Activated naive CD8-positive, alpha-beta T cell treated with anti-CD3 and anti-CD28 coated beads, Interleukin-2, amount 50 U/mL, for 24 hours (primary cell): ENCODE results near the gene NOTUM.

ENCODE experiments used
- ATAC-seq: fragments of 150-1000 bp; cut with Tn5 transposase; one replicate; pipeline ENCODE4 v1.10.0; 2021
- DNase-seq: peaks from one replicate; pipeline ENCODE4 v3.0.0; 2021
- H3K27ac Mint-ChIP-seq: one replicate; pipeline ENCODE4 v1.8.0; 2021; ENCODE audit warnings: mild to moderate bottlenecking, mixed read lengths
- H3K27me3 Mint-ChIP-seq: one replicate; pipeline ENCODE4 v1.8.0; 2021; ENCODE audit warnings: mixed read lengths
- H3K36me3 Mint-ChIP-seq: one replicate; pipeline ENCODE4 v1.8.0; 2021; ENCODE audit warnings: low read depth, mixed read lengths
- H3K4me1 Mint-ChIP-seq: one replicate; pipeline ENCODE4 v1.8.0; 2021; ENCODE audit warnings: mixed read lengths
- H3K4me3 Mint-ChIP-seq: one replicate; pipeline ENCODE4 v1.8.0; 2021; ENCODE audit warnings: mild to moderate bottlenecking, moderate library complexity, mixed read lengths
- H3K9me3 Mint-ChIP-seq: one replicate; pipeline ENCODE4 v1.8.0; 2021; ENCODE audit warnings: mixed read lengths

Gene NOTUM

DNA sequence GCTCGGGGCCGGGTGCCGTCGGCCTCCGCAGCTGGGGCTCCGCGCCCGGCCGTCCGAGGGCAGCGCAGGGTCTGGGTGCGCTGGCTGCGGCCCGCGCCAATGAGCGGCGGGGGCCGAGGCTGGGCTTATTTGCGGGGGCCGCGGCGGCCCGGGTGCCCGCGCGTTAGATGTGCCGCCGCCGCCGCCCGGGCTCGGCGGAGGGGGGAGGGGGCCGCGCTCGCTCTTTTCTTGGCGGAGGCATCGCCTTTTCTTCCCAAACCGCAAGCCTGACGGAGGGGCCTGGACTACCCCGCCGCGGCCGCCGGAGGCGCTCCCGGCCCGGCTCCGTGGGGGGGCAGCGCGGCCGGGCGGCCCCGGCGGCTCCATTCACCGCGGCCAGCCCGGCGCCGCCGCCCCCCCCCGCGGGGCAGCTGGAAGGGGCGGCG, at the start of gene NOTUM:
NOTUM (minus strand) TSS at position 101 of the 425 bp plus-strand sequence. CDS start 278 bp downstream, outside the sequence.
- Mint-ChIP-seq H3K27ac (no peak within 1 kb of the TSS), H3K27me3 (peaks cover 22% of the 10 kb centered on the region), H3K4me1 (peaks cover 4% of the 10 kb centered on the region), H3K9me3 (no peaks in the 10 kb centered on the region), H3K36me3 (no peaks in the 10 kb centered on the region), H3K4me3 (peak within 1 kb of the TSS; percentile 34)
- ATAC-seq (no peak), DNase-seq (no peak)

DNA sequence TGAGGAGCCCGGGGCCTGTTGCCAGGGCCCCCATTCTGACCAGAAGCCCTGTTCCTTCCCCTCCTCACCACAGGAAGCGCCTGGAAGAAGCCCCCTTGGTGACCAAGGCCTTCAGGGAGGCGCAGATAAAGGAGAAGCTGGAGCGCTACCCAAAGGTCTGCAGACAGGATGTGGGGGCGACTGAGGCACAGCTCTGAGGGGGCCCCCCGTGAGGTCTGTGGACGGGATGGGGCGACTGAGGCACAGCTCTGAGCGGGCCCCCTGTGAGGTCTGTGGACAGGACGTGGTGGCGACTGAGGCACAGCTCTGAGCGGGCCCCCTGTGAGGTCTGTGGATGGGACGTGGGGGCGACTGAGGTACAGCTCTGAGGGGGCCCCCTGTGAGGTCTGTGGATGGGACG, 48.4 kb upstream of the NOTUM start:
- H3K36me3 Mint-ChIP-seq, result no peaks in the 10 kb centered on the region
- H3K27me3 Mint-ChIP-seq, result no peaks in the 10 kb centered on the region
- H3K27ac Mint-ChIP-seq, result no peak overlapping the region
- no peak overlapping the region for H3K4me3 Mint-ChIP-seq
- peak; percentile 33 for DNase-seq
- H3K9me3 Mint-ChIP-seq, result no peaks in the 10 kb centered on the region
- ATAC-seq, result peak; percentile 47
- H3K4me1 Mint-ChIP-seq, result peaks cover 9% of the 10 kb centered on the region

DNA sequence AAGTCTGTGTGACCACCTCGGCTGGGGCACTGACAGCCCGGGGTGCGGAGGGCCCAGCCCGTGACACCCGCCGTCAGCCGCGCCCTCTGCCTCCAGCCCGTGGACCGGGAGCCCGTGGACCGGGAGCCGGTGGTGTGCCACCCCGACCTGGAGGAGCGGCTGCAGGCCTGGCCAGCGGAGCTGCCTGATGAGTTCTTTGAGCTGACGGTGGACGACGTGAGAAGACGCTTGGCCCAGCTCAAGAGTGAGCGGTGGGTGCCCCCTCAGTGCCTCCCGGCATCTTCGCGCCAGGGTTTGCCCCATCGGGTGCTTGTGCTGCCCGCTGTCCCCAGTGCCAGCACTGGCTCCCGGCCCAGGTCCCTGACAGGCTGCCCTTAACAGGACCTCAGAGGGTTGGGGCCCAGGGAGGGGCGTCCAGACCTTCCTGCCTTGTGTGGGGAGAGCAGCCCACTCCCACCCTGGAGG, 48.0 kb upstream of the NOTUM start:
- Mint-ChIP-seq H3K27me3 (no peaks in the 10 kb centered on the region), H3K27ac (no peak overlapping the region), H3K4me1 (peaks cover 10% of the 10 kb centered on the region), H3K36me3 (no peaks in the 10 kb centered on the region), H3K4me3 (no peak overlapping the region), H3K9me3 (no peaks in the 10 kb centered on the region)
- ATAC-seq, result no peak
- DNase-seq, result no peak

GRCh38 chr17:82008258-82008940, 47.4 kb upstream of the NOTUM start:
- H3K4me3 Mint-ChIP-seq, result no peak overlapping the region

GRCh38 chr17:82007495-82008257, 46.7 kb upstream of the NOTUM start:
- ATAC-seq, result no peak
- H3K27me3 Mint-ChIP-seq, result no peaks in the 10 kb centered on the region
- no peak overlapping the region for H3K4me3 Mint-ChIP-seq
- no peaks in the 10 kb centered on the region for H3K9me3 Mint-ChIP-seq
- peaks cover 19% of the 10 kb centered on the region for H3K4me1 Mint-ChIP-seq
- no peaks in the 10 kb centered on the region for H3K36me3 Mint-ChIP-seq
- H3K27ac Mint-ChIP-seq, result no peak overlapping the region
- no peak for DNase-seq

More at GRCh38 chr17:82008258-82008940, 47.4 kb upstream of the NOTUM start:
- Mint-ChIP-seq H3K9me3 (no peaks in the 10 kb centered on the region), H3K27me3 (no peaks in the 10 kb centered on the region), H3K4me1 (peaks cover 15% of the 10 kb centered on the region), H3K27ac (no peak overlapping the region), H3K36me3 (no peaks in the 10 kb centered on the region)
- no peak for ATAC-seq
- DNase-seq, result no peak

- Mint-ChIP-seq H3K4me1 (peaks cover 19% of the 10 kb centered on the region), H3K4me3 (no peak overlapping the region), H3K9me3 (no peaks in the 10 kb centered on the region), H3K27me3 (no peaks in the 10 kb centered on the region), H3K36me3 (no peaks in the 10 kb centered on the region), H3K27ac (no peak overlapping the region)
- DNase-seq (no peak), ATAC-seq (no peak)
Observed at GRCh38 chr17:82007228-82007494, 46.2 kb upstream of the NOTUM start.

DNA sequence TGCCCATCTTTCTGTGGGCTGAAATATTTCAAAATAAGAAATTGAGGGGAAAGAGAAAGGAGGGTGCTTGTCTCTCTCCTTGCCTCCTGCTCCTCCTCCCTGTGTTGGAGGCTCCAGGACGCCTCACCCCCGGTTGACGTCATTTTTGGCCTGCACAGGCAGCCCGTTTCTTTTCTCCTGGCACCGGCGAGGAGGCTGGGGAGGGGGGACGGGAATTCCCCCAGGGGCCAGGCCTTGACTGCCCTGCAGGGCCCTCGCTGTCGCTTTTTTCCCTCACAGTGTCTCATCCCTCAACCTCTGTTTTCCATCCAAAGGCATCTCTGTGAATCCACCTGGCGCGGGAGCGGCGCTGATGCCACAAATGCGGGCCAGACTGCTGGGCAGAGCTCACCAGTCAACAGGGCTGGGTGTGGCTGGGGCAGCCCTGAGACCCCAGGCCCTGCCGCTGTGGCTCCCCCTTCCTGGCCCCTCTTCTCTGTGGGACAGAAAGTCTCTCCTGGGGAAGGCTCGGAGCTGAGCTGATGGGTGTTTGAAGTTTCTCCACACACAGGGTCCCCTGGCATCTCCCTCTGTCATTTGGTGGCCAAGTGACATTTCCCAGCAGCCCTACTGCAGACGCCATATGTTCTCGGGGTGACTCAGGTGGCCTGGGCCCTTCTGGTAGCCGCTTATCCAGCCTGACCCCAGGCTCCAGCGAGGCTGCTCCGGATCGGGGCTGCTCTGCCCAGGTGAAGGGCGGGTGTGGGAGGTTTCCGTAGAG, 45.7 kb upstream of the NOTUM start:
- ATAC-seq (no peak), DNase-seq (no peak)
- peaks cover 19% of the 10 kb centered on the region for H3K4me1 Mint-ChIP-seq
- no peaks in the 10 kb centered on the region for H3K27me3 Mint-ChIP-seq
- no peak overlapping the region for H3K27ac Mint-ChIP-seq
- H3K36me3 Mint-ChIP-seq, result no peaks in the 10 kb centered on the region
- H3K9me3 Mint-ChIP-seq, result no peaks in the 10 kb centered on the region
- no peak overlapping the region for H3K4me3 Mint-ChIP-seq

DNA sequence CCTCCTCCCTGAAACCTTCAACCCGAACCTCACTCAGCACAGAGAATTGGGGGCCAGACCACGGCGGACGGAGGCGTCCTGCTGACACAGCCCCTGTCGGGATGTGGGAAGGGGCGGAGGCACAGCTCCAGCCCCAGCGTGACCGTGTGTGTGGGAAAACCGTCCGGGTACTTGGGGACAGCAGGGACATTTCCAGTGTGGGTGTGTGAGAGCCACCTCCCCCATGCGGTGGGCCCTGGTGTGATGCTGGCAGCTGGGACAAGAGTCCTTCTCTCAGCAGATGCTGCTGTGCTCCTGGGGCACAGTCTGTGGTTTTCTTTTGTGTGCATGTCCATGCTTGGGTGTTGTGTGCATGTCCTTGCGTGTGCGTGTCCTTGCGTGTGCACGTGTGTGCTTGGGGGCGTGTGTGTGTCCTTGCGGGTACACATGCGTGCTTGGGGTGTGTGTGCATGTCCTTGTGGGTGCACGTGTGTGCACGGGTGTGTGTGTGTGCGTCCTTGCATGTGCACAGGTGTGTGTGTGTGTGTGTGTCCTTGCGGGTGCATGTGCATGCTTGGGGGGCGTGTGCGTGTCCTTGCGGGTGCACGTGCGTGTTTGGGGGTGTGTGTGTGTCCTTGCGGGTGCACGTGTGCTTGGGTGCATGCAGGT, 44.8 kb upstream of the NOTUM start:
- DNase-seq (no peak), ATAC-seq (no peak)
- no peaks in the 10 kb centered on the region for H3K9me3 Mint-ChIP-seq
- H3K27ac Mint-ChIP-seq, result no peak overlapping the region
- H3K27me3 Mint-ChIP-seq, result no peaks in the 10 kb centered on the region
- no peak overlapping the region for H3K4me3 Mint-ChIP-seq
- H3K4me1 Mint-ChIP-seq, result peaks cover 19% of the 10 kb centered on the region
- no peaks in the 10 kb centered on the region for H3K36me3 Mint-ChIP-seq

- H3K4me3 Mint-ChIP-seq, result no peak overlapping the region
- H3K9me3 Mint-ChIP-seq, result no peaks in the 10 kb centered on the region
- no peaks in the 10 kb centered on the region for H3K36me3 Mint-ChIP-seq
- H3K27me3 Mint-ChIP-seq, result no peaks in the 10 kb centered on the region
- ATAC-seq (no peak), DNase-seq (no peak)
- peaks cover 19% of the 10 kb centered on the region for H3K4me1 Mint-ChIP-seq
- no peak overlapping the region for H3K27ac Mint-ChIP-seq
Observed at GRCh38 chr17:82004517-82005455, 43.8 kb upstream of the NOTUM start.

DNA sequence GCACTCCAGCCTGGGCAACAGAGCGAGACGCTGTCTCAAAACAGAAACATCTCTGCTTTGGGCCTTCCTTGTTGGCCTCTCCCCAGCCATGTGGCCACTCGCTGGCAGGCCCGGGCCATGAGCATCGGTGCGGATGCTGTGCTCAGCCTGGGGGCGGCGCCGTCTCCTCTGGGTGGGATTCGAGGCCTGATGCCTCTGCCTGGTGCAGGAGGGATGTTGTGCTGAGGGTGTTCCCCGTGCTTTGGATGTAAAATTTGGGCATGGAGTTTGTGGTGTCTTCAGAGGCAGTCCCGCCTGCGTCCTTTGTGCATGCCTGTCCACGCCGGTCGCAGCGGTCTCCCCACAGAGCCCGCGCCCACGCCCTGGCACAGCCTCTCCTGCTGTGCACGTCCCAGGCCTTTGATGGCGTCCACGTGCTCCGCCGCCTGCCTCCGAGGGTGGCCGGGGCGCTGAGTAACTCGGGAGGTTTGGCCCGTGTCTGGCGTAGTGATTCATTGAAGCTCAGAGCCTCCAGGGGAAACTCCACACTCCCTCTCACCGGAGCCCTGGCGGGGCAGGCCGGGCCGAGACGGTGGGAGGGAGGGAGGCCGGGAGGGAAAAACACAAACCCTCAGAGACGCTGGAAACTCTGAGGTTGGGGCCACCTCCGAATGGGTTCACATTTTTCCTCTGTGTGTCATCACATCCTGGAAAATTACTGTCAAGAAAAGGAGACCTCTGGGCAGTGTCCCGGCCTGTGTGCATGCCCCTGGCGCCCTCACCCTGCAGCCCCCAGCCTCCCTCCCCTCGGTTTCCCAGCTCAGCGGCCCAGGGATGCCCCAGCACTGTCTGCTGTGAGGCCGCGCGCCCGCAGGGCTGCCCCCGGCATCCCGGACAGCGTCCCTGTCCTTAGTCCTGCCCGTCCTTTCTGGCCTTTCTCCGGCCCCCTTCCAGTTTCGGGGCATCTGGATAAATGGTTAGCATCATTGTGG, 42.7 kb upstream of the NOTUM start:
- Mint-ChIP-seq H3K36me3 (no peaks in the 10 kb centered on the region), H3K9me3 (no peaks in the 10 kb centered on the region), H3K27me3 (no peaks in the 10 kb centered on the region), H3K27ac (no peak overlapping the region), H3K4me3 (no peak overlapping the region), H3K4me1 (peaks cover 15% of the 10 kb centered on the region)
- DNase-seq (peak; percentile 46), ATAC-seq (peak; percentile 76)

DNA sequence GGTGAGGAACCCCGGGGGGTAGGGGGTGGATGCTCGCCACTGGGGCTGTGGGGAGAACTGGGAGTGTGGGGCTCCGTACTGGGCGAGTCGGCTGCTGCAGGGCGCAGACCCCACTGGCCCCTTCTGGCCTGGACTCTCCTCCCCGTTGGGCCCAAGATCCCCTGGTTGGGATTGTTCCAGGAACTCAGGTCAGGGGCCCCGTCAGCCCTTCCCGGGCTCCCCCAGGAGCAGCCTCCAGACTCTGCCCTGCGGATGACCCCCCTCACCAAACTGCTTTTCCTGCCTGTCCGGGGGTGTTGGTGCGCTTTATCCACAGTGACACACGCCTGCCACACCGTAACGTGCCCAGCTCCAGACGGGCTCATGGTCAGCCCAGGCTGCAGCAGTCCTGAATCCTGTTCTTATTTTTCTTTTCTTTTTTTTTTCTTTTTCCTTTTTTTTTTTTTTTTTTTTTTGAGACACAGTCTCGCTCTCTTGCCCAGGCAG, 40.6 kb upstream of the NOTUM start:
- Mint-ChIP-seq H3K36me3 (no peaks in the 10 kb centered on the region), H3K27me3 (no peaks in the 10 kb centered on the region), H3K4me1 (peaks cover 15% of the 10 kb centered on the region), H3K9me3 (no peaks in the 10 kb centered on the region), H3K4me3 (no peak overlapping the region), H3K27ac (no peak overlapping the region)
- DNase-seq (no peak), ATAC-seq (no peak)

GRCh38 chr17:82000803-82001570, 40.0 kb upstream of the NOTUM start:
- no peak for ATAC-seq
- H3K27me3 Mint-ChIP-seq, result no peaks in the 10 kb centered on the region
- DNase-seq, result no peak
- no peak overlapping the region for H3K4me3 Mint-ChIP-seq
- H3K4me1 Mint-ChIP-seq, result peaks cover 12% of the 10 kb centered on the region
- no peaks in the 10 kb centered on the region for H3K9me3 Mint-ChIP-seq
- no peaks in the 10 kb centered on the region for H3K36me3 Mint-ChIP-seq
- no peak overlapping the region for H3K27ac Mint-ChIP-seq
